ENCODE results near the gene KCTD2.
"Not testable (repeated sequence)": the region's sequence is repeated elsewhere in the genome, so short reads cannot be mapped to it uniquely, and the experiment has no call there.

KCTD2 gene

DNA sequence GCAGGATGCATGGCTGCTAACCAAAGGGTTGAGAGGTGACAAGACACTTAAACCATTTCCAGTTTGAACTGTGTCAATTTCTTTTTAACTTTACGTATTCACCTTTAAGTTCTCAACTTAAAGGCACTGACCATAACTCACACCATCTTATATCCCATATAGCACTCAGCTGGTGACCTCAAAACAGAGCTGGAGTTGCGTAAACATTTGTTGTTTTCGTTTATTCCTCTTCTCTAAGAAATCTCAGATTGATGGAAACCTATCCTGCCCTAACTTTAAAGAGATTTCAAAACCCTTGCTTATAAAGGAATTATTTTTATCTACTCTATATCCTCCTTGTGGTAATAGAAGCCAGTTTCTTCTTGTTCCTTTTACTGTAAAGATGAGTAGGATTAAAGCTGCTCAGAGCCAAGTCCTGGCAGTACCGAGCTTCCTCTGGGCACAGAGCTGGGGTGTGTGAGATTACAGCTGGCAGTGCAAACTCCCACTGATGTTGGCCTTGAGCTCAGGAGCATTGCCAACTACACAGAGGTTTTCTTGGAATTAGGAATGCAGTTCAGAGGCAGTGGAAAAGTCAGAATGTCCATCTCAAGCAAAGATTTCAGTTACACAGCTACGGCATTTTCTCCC is 1.3 kb downstream of the KCTD2 start:
- no peak for FAIRE-seq
- no peak for DNase-seq (ENCODE audit: insufficient read length, low spot score)

GRCh38 chr17:75049057-75049456 is 2.0 kb downstream of the KCTD2 start:
- DNase-seq (ENCODE audit: insufficient read length, low spot score): no peak
- no peak for FAIRE-seq

GRCh38 chr17:75049706-75050105 is 2.7 kb downstream of the KCTD2 start:
- FAIRE-seq (no peak), DNase-seq (ENCODE audit: insufficient read length, low spot score) (no peak)

DNA sequence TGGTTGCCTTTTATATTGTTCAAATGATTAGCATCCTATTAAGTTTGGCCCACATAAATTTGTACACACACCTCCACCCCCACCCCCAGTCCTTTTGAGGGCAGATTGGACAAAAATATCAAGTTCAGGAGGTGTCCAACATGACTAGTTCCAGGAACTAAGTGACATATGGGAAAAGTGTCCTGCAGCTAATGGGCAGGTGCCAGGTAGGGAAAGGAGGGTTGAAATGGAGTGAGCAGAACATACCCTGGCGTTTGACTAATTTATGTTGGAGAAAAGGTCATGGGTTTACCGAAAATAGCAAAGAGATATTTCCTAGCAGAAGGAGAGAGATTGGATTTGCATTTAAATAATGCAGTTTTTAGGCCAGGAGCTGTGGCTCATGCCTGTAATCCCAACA is 4.9 kb downstream of the KCTD2 start:
- FAIRE-seq: no peak
- DNase-seq (ENCODE audit: insufficient read length, low spot score): no peak

GRCh38 chr17:75059369-75060345 is 12.6 kb downstream of the KCTD2 start:
- no peak for FAIRE-seq
- DNase-seq (ENCODE audit: insufficient read length, low spot score): no peak

- no peak for FAIRE-seq
- DNase-seq (ENCODE audit: insufficient read length, low spot score): no peak
Measured at GRCh38 chr17:75060434-75061054, 13.5 kb downstream of the KCTD2 start.

DNA sequence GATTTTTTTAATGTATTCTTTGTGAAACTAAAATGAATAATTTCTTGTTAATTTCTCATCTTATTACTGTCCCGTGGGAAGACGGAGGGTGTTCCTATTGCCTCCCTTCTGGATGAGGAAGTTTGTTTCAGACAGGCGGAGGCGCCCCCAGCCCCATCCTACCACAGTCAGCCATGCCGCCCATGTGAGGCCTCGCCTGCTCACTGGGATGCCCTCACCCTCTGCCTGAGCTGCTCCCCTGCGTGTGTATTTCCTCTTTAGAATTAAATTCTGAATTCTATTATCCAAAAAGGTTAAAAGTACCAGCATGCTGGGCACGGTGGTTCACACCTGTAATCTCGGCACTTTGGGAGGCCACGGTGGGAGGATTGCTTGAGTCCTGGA is 14.0 kb downstream of the KCTD2 start:
- DNase-seq (ENCODE audit: insufficient read length, low spot score) (no peak), FAIRE-seq (no peak)

GRCh38 chr17:75061618-75062017 is 14.6 kb downstream of the KCTD2 start:
- DNase-seq (ENCODE audit: insufficient read length, low spot score) (no peak), FAIRE-seq (no peak)

GRCh38 chr17:75063201-75063600 is 16.2 kb downstream of the KCTD2 start:
- DNase-seq (ENCODE audit: insufficient read length, low spot score): no peak

DNA sequence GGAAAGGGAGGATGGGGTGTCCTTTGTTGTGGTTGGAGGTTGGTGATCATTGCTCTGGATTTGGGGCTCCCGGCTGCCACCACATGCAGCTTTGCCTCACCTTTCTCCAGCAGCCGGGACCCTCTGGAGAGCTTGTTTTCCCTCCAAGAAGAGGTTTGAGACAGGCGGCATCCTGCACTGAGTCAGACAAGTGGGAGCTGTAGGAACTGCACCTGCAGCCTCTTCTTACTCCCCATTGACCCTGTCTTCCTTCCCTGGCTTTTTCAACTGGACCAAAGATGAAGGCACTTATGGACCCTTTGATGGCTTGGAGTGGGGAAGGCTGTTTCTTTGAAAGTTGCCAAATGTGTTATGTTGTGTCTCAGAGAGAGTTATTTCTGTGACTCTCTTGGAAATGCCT is 16.6 kb downstream of the KCTD2 start:
- no peak for DNase-seq (ENCODE audit: insufficient read length, low spot score)

More at GRCh38 chr17:75063201-75063600, 16.2 kb downstream of the KCTD2 start:
- no peak for FAIRE-seq

DNA sequence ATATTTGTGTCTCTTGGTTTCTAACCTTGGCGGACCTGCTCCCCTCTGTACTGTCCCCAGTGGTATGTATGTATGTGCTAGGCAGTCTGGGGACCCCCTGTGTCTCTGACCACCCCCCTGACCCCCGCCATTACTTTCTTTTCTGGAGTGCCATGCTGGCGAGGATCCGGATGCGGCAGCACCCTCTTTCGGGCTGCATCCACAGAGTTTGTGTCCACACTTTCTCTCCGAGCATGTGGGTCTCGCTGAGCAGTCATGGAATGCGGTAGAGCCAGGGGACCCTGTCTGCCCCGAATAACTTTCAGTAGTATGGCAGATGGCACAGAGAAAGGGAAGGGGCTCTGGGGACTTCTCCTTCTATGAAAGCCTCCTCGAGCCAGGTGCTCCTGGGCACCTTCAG is 17.0 kb downstream of the KCTD2 start:
- DNase-seq (ENCODE audit: insufficient read length, low spot score): no peak
- no peak for FAIRE-seq

More for the DNA sequence above, 16.6 kb downstream of the KCTD2 start:
- FAIRE-seq: no peak

DNA sequence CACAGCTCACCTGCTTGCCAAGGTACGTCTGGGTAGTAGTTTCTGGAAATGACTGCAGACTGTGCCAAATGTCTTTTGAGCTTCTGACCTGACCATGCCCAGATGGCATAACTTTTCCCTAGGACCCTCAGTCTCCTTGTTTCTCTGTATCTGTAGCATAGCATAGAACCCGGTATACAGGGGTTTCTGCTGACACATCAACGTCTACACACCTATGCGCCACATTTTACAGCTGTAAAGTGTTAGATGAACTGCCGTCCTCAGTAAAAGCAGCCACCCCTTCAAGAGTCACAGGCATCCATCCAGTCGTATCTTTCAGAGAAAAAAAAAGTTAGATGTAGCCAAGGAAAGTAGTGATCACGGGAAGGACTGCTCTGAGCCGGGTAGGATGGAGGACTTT is 17.4 kb downstream of the KCTD2 start:
- DNase-seq (ENCODE audit: insufficient read length, low spot score): no peak
- FAIRE-seq: no peak

GRCh38 chr17:75064867-75065561 is 18.0 kb downstream of the KCTD2 start:
- DNase-seq (ENCODE audit: insufficient read length, low spot score): no peak
- no peak for FAIRE-seq

- DNase-seq (ENCODE audit: insufficient read length, low spot score): no peak
- FAIRE-seq: peak; percentile 88
Measured at GRCh38 chr17:75065562-75066151, 18.6 kb downstream of the KCTD2 start.

DNA sequence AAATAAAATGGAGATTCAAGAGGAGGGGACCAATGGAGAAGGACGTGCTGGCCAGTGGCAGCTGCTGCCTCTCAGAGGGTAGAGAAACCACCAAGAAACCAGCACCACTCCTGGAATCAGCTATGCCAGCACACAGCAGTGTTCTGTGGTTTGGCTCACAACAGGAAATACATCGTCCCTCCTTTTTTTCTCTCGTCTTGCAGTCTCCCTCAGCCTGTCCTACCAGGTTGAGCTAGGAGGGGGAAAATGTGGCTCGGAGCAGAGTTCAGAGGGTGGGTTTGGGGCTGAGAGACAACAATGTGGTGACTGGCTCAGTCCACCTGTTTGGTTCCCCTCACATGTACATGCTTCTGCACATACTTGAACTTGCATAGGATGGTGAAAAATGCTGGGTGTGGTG is 20.8 kb downstream of the KCTD2 start:
- DNase-seq (ENCODE audit: insufficient read length, low spot score) (no peak), FAIRE-seq (no peak)

DNA sequence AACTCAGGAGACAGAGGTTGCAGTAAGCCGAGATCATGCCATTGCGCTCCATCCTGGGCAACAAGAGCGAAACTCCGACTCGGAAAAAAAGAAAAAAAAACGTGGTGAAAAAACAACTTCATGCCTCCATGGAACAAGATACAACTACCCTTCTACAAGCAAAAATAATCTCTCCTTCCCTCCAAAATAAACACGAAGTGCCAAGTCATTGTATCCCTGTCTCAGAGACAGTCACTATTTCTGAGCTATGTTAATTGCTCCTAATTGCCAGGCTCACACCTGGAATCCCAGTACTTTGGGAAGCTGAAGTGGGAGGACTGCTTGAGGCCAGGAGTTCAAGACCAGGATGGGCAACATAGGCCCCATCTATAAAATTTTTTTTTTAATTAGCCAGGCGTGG is 21.7 kb downstream of the KCTD2 start:
- DNase-seq (ENCODE audit: insufficient read length, low spot score) (no peak), FAIRE-seq (no peak)

GRCh38 chr17:75069783-75070182 is 22.8 kb downstream of the KCTD2 start:
- FAIRE-seq (no peak), DNase-seq (ENCODE audit: insufficient read length, low spot score) (no peak)

DNA sequence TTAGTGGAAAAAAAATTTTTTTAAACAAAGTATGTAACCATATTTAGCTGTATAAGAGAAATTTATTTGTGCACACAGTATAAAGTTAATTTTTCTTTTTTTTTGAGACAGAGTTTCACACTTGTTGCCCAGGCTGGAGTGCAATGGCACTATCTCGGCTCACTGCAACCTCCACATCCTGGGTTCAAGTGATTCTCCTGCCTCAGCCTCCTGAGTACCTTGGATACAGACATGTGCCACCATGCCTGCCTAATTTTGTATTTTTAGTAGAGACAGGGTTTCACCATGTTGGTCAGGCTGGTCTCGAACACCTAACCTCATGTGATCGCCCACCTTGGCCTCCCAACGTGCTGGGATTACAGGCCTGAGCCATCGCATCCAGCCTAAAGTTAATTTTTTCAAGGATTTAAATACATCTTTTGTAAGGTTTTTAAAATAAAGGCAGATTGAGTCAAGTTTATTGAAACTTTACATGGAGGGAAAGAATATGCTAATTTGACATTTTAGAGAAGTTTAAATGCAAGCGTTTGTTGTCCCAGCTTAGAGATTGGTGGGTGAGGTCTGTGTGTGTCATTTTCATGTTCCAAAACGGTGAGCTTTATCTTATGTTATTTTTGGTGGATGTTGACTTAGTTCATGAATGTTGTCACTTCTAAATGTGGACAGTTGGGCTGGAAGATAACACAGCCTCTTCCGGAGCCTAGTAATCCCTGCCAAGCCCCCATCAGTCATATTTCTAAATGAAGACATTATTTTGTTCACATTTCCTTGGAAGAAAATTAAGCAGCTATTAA is 24.6 kb downstream of the KCTD2 start:
- not testable (repeated sequence) for DNase-seq (ENCODE audit: insufficient read length, low spot score); FAIRE-seq

DNA sequence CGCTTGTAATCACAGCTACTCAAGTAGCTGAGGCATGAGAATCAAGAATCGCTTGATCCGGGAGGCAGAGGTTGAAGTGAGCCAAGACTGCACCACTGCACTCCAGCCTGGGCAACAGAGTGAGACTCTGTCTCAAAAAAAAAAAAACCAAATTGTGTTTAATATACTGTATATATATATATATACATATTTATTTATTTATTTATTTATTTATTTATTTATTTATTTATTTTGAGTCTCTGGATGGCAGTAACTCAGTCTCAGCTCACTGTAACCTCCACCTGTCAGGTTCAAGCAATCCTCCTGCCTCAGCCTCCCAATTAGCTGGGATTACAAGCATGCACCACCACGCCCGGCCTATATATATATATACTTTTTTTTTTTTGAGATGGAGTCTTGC is 25.9 kb downstream of the KCTD2 start:
- not testable (repeated sequence) for FAIRE-seq; DNase-seq (ENCODE audit: insufficient read length, low spot score)

- DNase-seq (ENCODE audit: insufficient read length, low spot score) (no peak), FAIRE-seq (no peak)
Measured at GRCh38 chr17:75073618-75074047, 26.6 kb downstream of the KCTD2 start.
